ENCODE data around the gene SGSM2.

The SGSM2 gene

DNA sequence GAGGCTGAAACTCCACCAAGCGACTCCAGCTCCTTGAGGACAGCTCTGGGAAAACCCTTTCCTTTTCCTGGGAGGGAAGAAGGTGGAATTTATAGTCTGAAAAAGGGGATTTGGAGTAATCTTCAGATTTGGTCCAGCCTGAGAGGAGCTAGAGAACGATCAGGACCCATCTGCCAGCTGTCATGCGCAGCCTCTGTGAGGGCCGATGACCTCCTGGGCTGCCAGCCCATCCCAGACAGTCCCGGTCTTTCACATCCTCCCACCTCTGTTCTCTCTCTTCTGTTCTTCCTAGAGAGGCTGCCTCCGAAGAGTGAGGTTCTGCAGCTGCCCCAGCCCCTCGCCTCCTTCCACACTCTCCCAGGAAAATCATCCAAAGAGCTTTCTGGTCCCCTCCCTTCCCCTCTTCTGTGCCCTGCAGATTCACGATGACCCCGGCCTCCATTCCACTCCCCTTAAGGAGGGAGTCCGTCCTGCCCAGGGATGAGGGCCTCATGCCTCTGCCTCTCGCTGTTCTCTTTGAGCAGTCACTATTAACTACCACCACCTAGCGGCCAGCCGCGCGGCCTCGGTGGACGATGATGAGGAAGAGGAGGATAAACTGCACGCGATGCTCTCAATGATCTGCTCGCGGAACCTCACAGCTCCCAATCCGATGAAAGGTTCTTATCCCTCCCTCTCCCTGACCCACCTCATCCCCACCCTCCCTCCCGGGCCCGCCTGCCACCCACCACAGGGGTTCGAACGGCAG, 29.6 kb downstream of the SGSM2 start:
- no peaks in the 10 kb centered on the region for H3K9me3 ChIP-seq (ENCODE audit: control insufficient read depth, low read length)
- H3K4me1 ChIP-seq (ENCODE audit: control insufficient read depth, insufficient read depth, low read length, poor library complexity, severe bottlenecking) = no peaks in the 10 kb centered on the region
- no peak for DNase-seq
- H3K4me3 ChIP-seq (ENCODE audit: insufficient read depth, low read depth, low read length, poor library complexity, severe bottlenecking) = no peak overlapping the region
- peaks cover 41% of the 10 kb centered on the region for H3K36me3 ChIP-seq (ENCODE audit: control insufficient read depth, insufficient read depth, low read length)
- H3K27ac ChIP-seq (ENCODE audit: insufficient read depth, low read length, poor library complexity, severe bottlenecking) = no peak overlapping the region
- H3K27me3 ChIP-seq (replicated peaks; ENCODE audit: control insufficient read depth, insufficient read depth, low read length, poor library complexity, severe bottlenecking) = no peaks in the 10 kb centered on the region

DNA sequence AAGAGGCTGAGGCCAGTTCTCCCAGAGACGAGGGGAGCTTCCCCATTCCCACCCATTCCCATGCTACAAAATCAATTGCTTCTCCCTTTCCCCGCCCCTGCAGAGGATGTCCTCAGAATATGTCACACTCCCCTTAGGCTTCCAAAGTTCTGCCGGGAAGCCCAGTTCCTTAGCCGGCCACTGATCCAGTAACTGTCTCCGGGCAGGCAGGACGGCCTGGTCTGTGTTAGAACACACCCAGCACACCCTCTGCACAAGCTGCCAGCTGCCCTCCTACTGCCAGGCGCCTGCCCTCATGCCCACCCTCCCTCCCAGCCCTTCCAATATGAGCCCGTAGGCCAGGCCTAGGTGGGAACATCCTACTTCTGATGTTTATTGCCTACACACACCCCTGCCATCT, 31.1 kb downstream of the SGSM2 start:
- no peak overlapping the region for H3K27ac ChIP-seq (ENCODE audit: insufficient read depth, low read length, poor library complexity, severe bottlenecking)
- H3K9me3 ChIP-seq (ENCODE audit: control insufficient read depth, low read length) = no peaks in the 10 kb centered on the region
- H3K4me3 ChIP-seq (ENCODE audit: insufficient read depth, low read depth, low read length, poor library complexity, severe bottlenecking) = no peak overlapping the region
- no peak for DNase-seq
- no peaks in the 10 kb centered on the region for H3K4me1 ChIP-seq (ENCODE audit: control insufficient read depth, insufficient read depth, low read length, poor library complexity, severe bottlenecking)
- H3K27me3 ChIP-seq (replicated peaks; ENCODE audit: control insufficient read depth, insufficient read depth, low read length, poor library complexity, severe bottlenecking) = no peaks in the 10 kb centered on the region
- peaks cover 41% of the 10 kb centered on the region for H3K36me3 ChIP-seq (ENCODE audit: control insufficient read depth, insufficient read depth, low read length)

DNA sequence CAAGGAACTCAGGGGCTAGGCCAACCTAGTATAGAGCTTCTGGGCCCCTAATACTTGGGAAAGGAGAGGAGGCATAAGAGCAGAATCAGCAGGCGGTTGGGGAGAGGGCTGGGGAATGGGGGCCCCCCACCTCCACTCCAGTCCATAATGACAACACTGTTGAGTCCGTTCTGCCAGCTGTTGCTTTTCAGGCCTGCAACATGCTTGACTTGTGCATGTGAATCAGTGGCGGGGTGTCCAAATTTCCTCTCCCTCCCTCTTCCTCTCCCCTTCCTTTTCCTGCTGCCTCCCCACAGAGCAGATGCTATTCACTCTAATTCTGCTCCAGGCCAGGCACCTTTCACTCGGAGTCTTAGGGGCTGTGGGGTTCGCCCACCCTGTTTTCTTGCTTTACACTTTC, 31.7 kb downstream of the SGSM2 start:
- Histone ChIP-seq H3K36me3 (ENCODE audit: control insufficient read depth, insufficient read depth, low read length) (peaks cover 38% of the 10 kb centered on the region), H3K4me1 (ENCODE audit: control insufficient read depth, insufficient read depth, low read length, poor library complexity, severe bottlenecking) (no peaks in the 10 kb centered on the region), H3K27me3 (replicated peaks; ENCODE audit: control insufficient read depth, insufficient read depth, low read length, poor library complexity, severe bottlenecking) (no peaks in the 10 kb centered on the region), H3K9me3 (ENCODE audit: control insufficient read depth, low read length) (no peaks in the 10 kb centered on the region), H3K27ac (ENCODE audit: insufficient read depth, low read length, poor library complexity, severe bottlenecking) (no peak overlapping the region), H3K4me3 (ENCODE audit: insufficient read depth, low read depth, low read length, poor library complexity, severe bottlenecking) (no peak overlapping the region)
- no peak for DNase-seq

DNA sequence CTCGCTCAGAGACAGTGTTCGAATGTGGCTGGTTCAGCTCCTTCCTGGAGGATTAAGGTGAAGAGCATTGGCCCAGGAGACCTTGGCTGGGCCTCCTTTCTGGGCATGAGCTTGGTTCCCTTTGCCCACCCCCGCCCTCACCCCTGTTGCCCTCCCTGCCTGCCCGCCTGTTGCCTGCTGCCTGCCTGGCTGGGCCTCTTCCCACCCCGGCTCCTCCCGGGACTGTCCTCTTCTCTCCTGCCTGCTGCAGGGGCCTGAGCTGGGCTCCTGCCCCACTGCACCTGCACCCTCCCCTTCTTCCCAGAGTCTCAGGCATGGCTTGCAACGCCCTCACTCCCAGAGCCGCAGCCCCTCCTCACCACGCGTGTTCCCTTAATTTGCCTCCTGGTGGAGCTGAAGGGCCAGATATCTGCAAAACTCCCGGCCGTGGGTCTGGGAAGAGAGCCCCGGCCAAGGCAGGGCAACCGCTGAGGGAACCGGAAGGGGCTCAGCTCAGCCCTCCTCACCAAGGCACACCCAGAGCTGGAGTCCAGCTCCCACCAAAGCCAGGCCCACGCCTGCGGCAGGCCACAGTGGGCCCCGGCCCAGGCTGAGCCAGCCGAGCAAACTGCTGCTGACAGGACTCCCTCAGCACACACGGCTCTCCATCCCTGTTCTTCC, 32.4 kb downstream of the SGSM2 start:
- Histone ChIP-seq H3K27ac (ENCODE audit: insufficient read depth, low read length, poor library complexity, severe bottlenecking) (no peak overlapping the region), H3K9me3 (ENCODE audit: control insufficient read depth, low read length) (no peaks in the 10 kb centered on the region), H3K27me3 (replicated peaks; ENCODE audit: control insufficient read depth, insufficient read depth, low read length, poor library complexity, severe bottlenecking) (no peaks in the 10 kb centered on the region), H3K36me3 (ENCODE audit: control insufficient read depth, insufficient read depth, low read length) (peaks cover 32% of the 10 kb centered on the region), H3K4me1 (ENCODE audit: control insufficient read depth, insufficient read depth, low read length, poor library complexity, severe bottlenecking) (no peaks in the 10 kb centered on the region), H3K4me3 (ENCODE audit: insufficient read depth, low read depth, low read length, poor library complexity, severe bottlenecking) (no peak overlapping the region)
- DNase-seq = no peak

DNA sequence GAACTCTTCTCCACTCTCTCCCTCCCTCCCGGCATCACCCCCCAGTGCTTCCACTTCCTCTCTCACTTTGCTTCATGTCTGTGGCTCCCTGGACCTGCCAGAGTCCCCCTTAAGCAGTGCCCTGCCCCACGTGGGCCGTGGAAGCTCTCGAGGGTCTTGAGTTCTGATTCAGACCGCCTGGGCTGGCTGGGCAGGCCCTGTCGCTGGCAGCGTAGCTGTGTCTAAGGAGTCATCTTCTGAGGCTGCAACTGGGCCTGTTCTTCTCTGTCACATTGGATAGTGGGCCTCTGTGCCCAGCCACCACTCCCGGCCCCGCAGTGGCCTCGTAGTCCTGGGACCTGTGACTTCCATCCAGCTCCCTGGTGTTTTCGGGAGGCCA, 32.9 kb downstream of the SGSM2 start:
- no peak overlapping the region for H3K4me3 ChIP-seq (ENCODE audit: insufficient read depth, low read depth, low read length, poor library complexity, severe bottlenecking)
- peaks cover 27% of the 10 kb centered on the region for H3K36me3 ChIP-seq (ENCODE audit: control insufficient read depth, insufficient read depth, low read length)
- DNase-seq = no peak
- no peaks in the 10 kb centered on the region for H3K4me1 ChIP-seq (ENCODE audit: control insufficient read depth, insufficient read depth, low read length, poor library complexity, severe bottlenecking)
- H3K27ac ChIP-seq (ENCODE audit: insufficient read depth, low read length, poor library complexity, severe bottlenecking) = no peak overlapping the region
- H3K27me3 ChIP-seq (replicated peaks; ENCODE audit: control insufficient read depth, insufficient read depth, low read length, poor library complexity, severe bottlenecking) = no peaks in the 10 kb centered on the region
- H3K9me3 ChIP-seq (ENCODE audit: control insufficient read depth, low read length) = no peaks in the 10 kb centered on the region

DNA sequence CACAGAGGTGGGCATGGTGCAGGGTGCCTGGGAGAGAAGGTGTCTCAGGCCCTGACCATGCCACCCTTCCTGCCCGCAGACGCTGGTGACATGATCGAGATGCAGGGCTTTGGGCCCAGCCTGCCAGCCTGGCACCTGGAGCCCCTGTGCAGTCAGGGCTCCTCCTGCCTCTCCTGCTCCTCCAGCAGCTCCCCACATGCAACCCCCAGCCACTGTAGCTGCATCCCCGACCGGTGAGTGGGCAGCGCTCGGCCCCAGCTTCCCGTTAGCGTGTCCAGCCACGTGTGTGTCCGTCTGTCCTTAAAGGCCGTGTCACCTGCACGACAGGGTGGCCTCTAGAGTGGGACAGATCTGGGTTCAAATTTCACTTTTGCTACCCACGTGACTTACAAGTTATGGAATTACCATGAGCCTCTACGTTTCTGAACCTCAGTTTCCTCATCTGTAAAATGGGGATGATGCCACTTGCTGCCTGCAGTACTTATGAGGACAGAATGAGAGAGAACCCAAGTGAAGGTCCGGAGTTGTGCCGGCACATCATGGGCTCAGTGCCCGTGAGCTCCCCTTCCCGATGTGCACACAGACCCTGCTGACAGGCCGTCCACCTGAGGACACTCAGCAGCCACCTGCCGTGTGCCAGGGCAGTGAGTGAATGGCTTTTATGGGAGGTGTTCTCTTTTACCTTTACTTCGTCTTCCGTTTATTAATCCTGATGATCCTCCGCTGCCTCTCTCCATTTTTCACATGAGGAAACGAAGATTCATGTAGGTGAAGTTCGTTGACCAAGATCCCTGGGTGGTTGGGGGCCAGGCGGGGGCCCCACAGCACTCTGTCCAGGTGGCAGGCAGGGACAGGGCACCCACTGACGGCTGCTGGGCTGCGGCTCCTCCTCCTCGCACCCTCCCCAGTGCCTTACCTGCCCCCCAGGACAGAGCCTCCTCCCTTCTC, 34.2 kb downstream of the SGSM2 start:
- Histone ChIP-seq H3K36me3 (ENCODE audit: control insufficient read depth, insufficient read depth, low read length) (peaks cover 28% of the 10 kb centered on the region), H3K4me3 (ENCODE audit: insufficient read depth, low read depth, low read length, poor library complexity, severe bottlenecking) (no peak overlapping the region), H3K27ac (ENCODE audit: insufficient read depth, low read length, poor library complexity, severe bottlenecking) (no peak overlapping the region), H3K27me3 (replicated peaks; ENCODE audit: control insufficient read depth, insufficient read depth, low read length, poor library complexity, severe bottlenecking) (no peaks in the 10 kb centered on the region), H3K9me3 (ENCODE audit: control insufficient read depth, low read length) (no peaks in the 10 kb centered on the region), H3K4me1 (ENCODE audit: control insufficient read depth, insufficient read depth, low read length, poor library complexity, severe bottlenecking) (no peaks in the 10 kb centered on the region)
- DNase-seq = no peak

DNA sequence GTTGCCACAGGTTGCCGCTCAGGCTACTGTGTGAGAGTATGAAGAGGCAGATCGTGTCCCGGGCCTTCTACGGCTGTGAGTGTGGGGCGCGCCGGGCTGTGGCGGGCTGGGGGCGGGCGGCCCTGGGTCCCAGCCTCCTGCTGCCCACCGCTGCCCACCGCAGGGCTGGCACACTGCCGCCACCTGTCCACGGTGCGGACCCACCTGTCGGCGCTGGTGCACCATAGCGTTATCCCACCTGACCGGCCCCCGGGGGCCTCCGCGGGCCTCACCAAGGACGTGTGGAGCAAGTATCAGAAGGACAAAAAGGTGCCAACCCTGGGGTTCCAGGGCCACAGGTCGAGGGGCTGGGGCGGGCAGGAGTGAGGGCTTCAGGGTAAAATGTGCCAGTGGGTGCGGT, 34.9 kb downstream of the SGSM2 start:
- peaks cover 27% of the 10 kb centered on the region for H3K36me3 ChIP-seq (ENCODE audit: control insufficient read depth, insufficient read depth, low read length)
- no peaks in the 10 kb centered on the region for H3K27me3 ChIP-seq (replicated peaks; ENCODE audit: control insufficient read depth, insufficient read depth, low read length, poor library complexity, severe bottlenecking)
- no peak overlapping the region for H3K4me3 ChIP-seq (ENCODE audit: insufficient read depth, low read depth, low read length, poor library complexity, severe bottlenecking)
- H3K9me3 ChIP-seq (ENCODE audit: control insufficient read depth, low read length) = no peaks in the 10 kb centered on the region
- no peak overlapping the region for H3K27ac ChIP-seq (ENCODE audit: insufficient read depth, low read length, poor library complexity, severe bottlenecking)
- DNase-seq = no peak
- no peaks in the 10 kb centered on the region for H3K4me1 ChIP-seq (ENCODE audit: control insufficient read depth, insufficient read depth, low read length, poor library complexity, severe bottlenecking)

DNA sequence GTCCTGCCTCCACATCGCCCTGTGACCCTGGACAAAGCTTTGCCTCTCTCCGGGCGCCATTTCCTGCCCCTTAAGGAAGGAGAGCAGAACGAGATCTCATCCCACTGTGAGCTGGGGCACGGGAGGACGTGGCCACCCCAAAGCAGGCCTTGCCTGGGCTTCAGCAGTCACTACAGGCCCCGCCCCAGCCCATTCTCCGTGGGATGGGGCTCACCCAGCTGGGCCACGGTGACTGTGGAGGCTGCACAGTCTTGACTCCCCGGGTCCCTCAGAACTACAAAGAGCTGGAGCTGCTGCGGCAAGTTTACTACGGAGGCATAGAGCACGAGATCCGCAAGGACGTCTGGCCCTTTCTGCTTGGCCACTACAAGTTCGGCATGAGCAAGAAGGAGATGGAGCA, 35.4 kb downstream of the SGSM2 start:
- Histone ChIP-seq H3K9me3 (ENCODE audit: control insufficient read depth, low read length) (no peaks in the 10 kb centered on the region), H3K4me3 (ENCODE audit: insufficient read depth, low read depth, low read length, poor library complexity, severe bottlenecking) (no peak overlapping the region), H3K27ac (ENCODE audit: insufficient read depth, low read length, poor library complexity, severe bottlenecking) (no peak overlapping the region), H3K27me3 (replicated peaks; ENCODE audit: control insufficient read depth, insufficient read depth, low read length, poor library complexity, severe bottlenecking) (no peaks in the 10 kb centered on the region), H3K4me1 (ENCODE audit: control insufficient read depth, insufficient read depth, low read length, poor library complexity, severe bottlenecking) (no peaks in the 10 kb centered on the region), H3K36me3 (ENCODE audit: control insufficient read depth, insufficient read depth, low read length) (peaks cover 27% of the 10 kb centered on the region)
- no peak for DNase-seq

DNA sequence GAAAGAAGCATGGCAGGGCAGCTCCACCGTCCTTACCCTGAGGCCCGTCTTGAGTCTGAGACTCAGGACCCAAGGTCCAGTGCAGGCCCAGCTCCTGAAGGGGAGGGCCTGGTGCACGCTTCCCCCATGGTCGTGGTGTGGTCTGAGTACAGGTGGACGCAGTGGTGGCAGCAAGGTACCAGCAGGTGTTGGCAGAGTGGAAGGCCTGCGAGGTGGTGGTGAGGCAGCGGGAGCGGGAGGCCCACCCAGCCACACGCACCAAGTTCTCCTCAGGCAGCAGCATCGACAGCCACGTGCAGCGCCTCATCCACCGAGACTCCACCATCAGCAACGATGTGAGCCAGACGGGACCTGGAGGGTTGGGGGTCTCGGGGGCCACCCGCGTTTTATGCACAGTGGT, 35.9 kb downstream of the SGSM2 start:
- peaks cover 27% of the 10 kb centered on the region for H3K36me3 ChIP-seq (ENCODE audit: control insufficient read depth, insufficient read depth, low read length)
- DNase-seq = no peak
- H3K4me3 ChIP-seq (ENCODE audit: insufficient read depth, low read depth, low read length, poor library complexity, severe bottlenecking) = no peak overlapping the region
- H3K9me3 ChIP-seq (ENCODE audit: control insufficient read depth, low read length) = no peaks in the 10 kb centered on the region
- H3K27ac ChIP-seq (ENCODE audit: insufficient read depth, low read length, poor library complexity, severe bottlenecking) = no peak overlapping the region
- no peaks in the 10 kb centered on the region for H3K27me3 ChIP-seq (replicated peaks; ENCODE audit: control insufficient read depth, insufficient read depth, low read length, poor library complexity, severe bottlenecking)
- H3K4me1 ChIP-seq (ENCODE audit: control insufficient read depth, insufficient read depth, low read length, poor library complexity, severe bottlenecking) = no peaks in the 10 kb centered on the region

Measured in effector memory CD4-positive, alpha-beta T cell (primary cell).